HG02970 (cell line): Measurements from ENCODE around the gene FBXL12.
"Not testable (repeated sequence)": the region's sequence is repeated elsewhere in the genome, so short reads cannot be mapped to it uniquely, and the experiment has no call there.

Experiments
- ATAC-seq: cut with Tn5 transposase; IDR thresholded peaks from one replicate; pipeline ENCODE4 v1.9.1; 2021; ENCODE audit warnings: mild to moderate bottlenecking, moderate library complexity, moderate number of reproducible peaks; ENCODE audit not compliant: unreplicated experiment, low FRiP score

FBXL12 gene

GRCh38 chr19:9839415-9839814, 20.5 kb upstream of the FBXL12 start:
- no peak for ATAC-seq

- no peak for ATAC-seq
Observed at GRCh38 chr19:9838324-9838723, 19.4 kb upstream of the FBXL12 start.

GRCh38 chr19:9836021-9836420, 17.1 kb upstream of the FBXL12 start:
- no peak for ATAC-seq

- ATAC-seq: peak; percentile 17
Observed at GRCh38 chr19:9835507-9835949, 16.6 kb upstream of the FBXL12 start.

GRCh38 chr19:9834726-9835506, 16.0 kb upstream of the FBXL12 start, which contains the start of gene PIN1:
Gene PIN1, plus strand, starts transcription at chr19:9835318. Its CDS starts 27 bp downstream, at chr19:9835345.
- ATAC-seq: peak; percentile 98

GRCh38 chr19:9834307-9834725, 15.4 kb upstream of the FBXL12 start:
- no peak for ATAC-seq

GRCh38 chr19:9828551-9829063, 9.7 kb upstream of the FBXL12 start:
- ATAC-seq: no peak

GRCh38 chr19:9827289-9828238, 8.7 kb upstream of the FBXL12 start, which contains the start of gene UBL5:
Gene UBL5, plus strand, starts transcription at chr19:9827918. Its CDS starts 420 bp downstream, at chr19:9828338.
- ATAC-seq: peak; percentile 92

- ATAC-seq: no peak
Observed at GRCh38 chr19:9823816-9824215, 4.9 kb upstream of the FBXL12 start.

- not testable (repeated sequence) for ATAC-seq
Observed at GRCh38 chr19:9820034-9820433, 1.2 kb upstream of the FBXL12 start.

- ATAC-seq: no peak
Observed at GRCh38 chr19:9819596-9819909, 674 bp upstream of the FBXL12 start.

GRCh38 chr19:9818175-9818733, 625 bp downstream of the FBXL12 start:
- ATAC-seq: no peak

- no peak for ATAC-seq
Observed at GRCh38 chr19:9811139-9811538, 7.7 kb downstream of the FBXL12 start.

- no peak for ATAC-seq
Observed at GRCh38 chr19:9808855-9809824, 9.7 kb downstream of the FBXL12 start.

- ATAC-seq: no peak
Observed at GRCh38 chr19:9806803-9807202, 12.1 kb downstream of the FBXL12 start.

GRCh38 chr19:9801976-9802375, 16.9 kb downstream of the FBXL12 start:
- no peak for ATAC-seq

- no peak for ATAC-seq
Observed at GRCh38 chr19:9799162-9799561, 19.7 kb downstream of the FBXL12 start.

- ATAC-seq: no peak
Observed at GRCh38 chr19:9797871-9798270, 21.0 kb downstream of the FBXL12 start.

- ATAC-seq: no peak
Observed at GRCh38 chr19:9796113-9796773, 22.6 kb downstream of the FBXL12 start.
